ENCODE measurements around the gene COL5A1.

The COL5A1 gene

GRCh38 chr9:134595014-134595413 is 46.6 kb upstream of the COL5A1 start:
- no peak for TF ChIP-seq CTCF (conservative IDR thresholded peaks at IDR 0.05; ENCODE audit: control insufficient read depth, insufficient read depth, low read depth, low read length)
- no peak for DNase-seq (ENCODE audit: low read depth)

GRCh38 chr9:134597041-134597913 is 44.3 kb upstream of the COL5A1 start:
- no peak for TF ChIP-seq CTCF (conservative IDR thresholded peaks at IDR 0.05; ENCODE audit: control insufficient read depth, insufficient read depth, low read depth, low read length)
- peak; percentile 22 for DNase-seq (ENCODE audit: low read depth)
- H3K4me3 ChIP-seq (ENCODE audit: control insufficient read depth, low read depth, low read length), result no peak overlapping the region

More at GRCh38 chr9:134595014-134595413, 46.6 kb upstream of the COL5A1 start:
- no peak overlapping the region for H3K4me3 ChIP-seq (ENCODE audit: control insufficient read depth, low read depth, low read length)

- no peak overlapping the region for H3K4me3 ChIP-seq (ENCODE audit: control insufficient read depth, low read depth, low read length)
- TF ChIP-seq CTCF (conservative IDR thresholded peaks at IDR 0.05; ENCODE audit: control insufficient read depth, insufficient read depth, low read depth, low read length), result no peak
- DNase-seq (ENCODE audit: low read depth), result no peak
These were observed 43.4 kb upstream of the COL5A1 start for GRCh38 chr9:134597957-134598883.

- no peak for DNase-seq (ENCODE audit: low read depth)
- TF ChIP-seq CTCF (conservative IDR thresholded peaks at IDR 0.05; ENCODE audit: control insufficient read depth, insufficient read depth, low read depth, low read length), result no peak
These were observed 42.7 kb upstream of the COL5A1 start for GRCh38 chr9:134598884-134599245.

GRCh38 chr9:134600371-134600770 is 41.2 kb upstream of the COL5A1 start:
- H3K4me3 ChIP-seq (ENCODE audit: control insufficient read depth, low read depth, low read length), result no peak overlapping the region
- no peak for DNase-seq (ENCODE audit: low read depth)
- no peak for TF ChIP-seq CTCF (conservative IDR thresholded peaks at IDR 0.05; ENCODE audit: control insufficient read depth, insufficient read depth, low read depth, low read length)

More at GRCh38 chr9:134598884-134599245, 42.7 kb upstream of the COL5A1 start:
- no peak overlapping the region for H3K4me3 ChIP-seq (ENCODE audit: control insufficient read depth, low read depth, low read length)

- no peak for DNase-seq (ENCODE audit: low read depth)
- no peak for TF ChIP-seq CTCF (conservative IDR thresholded peaks at IDR 0.05; ENCODE audit: control insufficient read depth, insufficient read depth, low read depth, low read length)
- H3K4me3 ChIP-seq (ENCODE audit: control insufficient read depth, low read depth, low read length), result no peak overlapping the region
These were observed 40.6 kb upstream of the COL5A1 start for GRCh38 chr9:134600836-134601638.
